ENCODE measurements around the gene PRELID3B.
"Not testable (repeated sequence)": the region's sequence is repeated elsewhere in the genome, so short reads cannot be mapped to it uniquely, and the experiment has no call there.

The PRELID3B gene

DNA sequence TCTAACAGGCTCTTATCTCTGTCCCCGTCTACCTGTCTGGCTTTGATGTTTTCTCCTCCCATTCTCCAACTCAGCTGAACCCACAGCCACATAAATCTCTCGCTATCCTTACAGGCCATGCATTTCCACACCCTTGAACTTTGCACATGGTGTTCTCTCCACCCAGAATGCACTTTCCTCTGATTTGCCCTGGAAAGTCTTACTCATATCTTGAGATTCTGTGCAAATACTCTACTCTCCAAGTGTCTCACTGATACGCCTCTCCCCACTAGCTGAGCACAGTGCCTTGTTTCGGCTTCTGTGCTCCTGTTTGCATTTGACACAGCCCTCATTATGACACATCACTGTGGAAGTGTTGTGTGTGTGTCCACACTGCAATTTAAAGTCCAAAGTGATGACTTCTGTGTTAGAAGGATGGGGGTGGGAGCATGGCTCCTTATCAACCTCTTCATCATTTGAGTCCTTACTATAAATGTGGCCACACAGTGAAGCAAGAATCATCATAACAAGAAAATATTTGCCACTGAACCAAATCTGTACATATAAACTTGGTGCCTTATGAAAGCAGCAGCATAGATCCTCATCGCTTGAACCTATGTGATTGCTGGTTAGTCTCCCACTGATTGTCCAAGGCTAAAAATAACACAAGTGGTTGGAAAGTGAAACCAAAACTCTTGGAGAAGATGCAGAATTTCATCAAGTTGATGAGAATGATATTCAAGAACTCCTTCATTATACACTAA lies 5.5 kb upstream of the PRELID3B start:
- no peak for DNase-seq

DNA sequence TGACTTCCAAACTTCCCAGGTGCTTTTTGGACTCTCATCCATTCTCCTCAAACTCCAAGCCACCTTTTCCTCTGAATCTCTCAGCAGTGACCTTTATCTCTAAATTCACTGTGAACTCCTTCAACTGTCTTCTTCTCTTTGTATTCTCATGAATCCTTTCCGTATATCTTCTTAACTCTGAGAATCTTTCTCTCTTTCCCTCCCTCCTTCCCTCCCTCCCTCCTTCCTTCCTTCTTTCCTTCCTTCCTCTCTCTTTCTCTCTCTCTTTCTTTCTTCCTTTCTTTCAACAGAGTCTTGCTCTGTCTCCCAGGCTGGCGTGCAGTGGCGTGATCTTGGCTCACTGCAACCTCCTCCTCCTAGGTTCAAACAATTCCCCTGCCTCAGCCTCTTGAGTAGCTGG lies 4.3 kb upstream of the PRELID3B start:
- no peak for DNase-seq

DNA sequence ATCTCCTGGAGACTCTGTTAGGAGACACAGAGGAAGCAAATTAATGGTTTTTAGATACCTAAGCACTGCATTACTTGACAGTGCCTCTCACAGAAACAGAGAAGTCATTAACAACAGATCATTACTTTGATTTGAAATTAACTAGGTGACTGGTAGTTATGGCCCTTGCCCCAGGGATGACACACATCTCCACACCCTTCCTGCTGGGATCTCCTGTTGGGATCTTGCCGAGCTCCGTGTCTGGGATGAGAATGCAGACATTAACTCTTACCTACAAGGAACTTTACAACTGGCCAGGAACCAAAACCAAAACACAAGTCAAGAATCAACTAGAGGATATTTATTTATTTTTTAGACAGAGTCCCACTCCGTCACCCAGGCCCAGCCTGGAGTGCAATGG lies 2.2 kb upstream of the PRELID3B start:
- no peak for DNase-seq

DNA sequence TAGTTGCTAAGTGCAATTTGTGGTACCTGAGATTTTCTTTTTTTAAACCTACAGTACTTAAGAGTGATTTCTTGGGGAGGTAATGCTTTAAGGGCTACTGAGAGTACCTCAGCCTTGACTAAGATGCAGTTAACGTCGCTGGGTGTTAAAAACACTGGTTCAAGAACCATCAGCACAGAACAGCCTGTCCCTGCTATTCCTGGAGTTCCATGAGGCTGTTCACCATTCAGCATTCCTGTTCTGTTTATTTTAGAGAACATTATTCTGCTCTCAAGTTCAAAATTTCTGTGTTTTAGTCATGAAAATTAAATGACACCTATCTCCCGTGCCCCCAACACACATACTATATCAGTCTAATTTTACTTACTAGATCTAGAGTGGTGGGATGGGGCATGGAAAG lies 1.7 kb upstream of the PRELID3B start:
- DNase-seq = no peak

DNA sequence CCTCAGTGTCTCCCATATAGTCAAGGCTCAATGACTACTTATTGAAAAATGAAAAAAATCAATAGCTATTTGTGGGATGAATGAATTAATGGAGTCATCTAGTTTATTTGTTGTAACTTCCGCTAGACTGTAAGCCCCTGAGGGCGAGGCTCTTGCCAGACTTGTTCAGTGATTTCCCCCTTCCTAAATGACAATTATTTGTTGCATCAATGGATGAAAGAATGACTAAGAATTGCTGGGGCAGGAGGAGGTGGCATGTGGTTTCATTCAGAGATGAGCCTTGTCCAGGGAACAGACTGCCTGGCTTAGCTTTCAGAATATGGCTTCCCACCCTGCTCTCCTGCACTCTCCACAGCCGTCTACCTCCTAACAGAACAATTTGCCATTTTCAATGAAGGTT lies 1.1 kb upstream of the PRELID3B start:
- DNase-seq = no peak

DNA sequence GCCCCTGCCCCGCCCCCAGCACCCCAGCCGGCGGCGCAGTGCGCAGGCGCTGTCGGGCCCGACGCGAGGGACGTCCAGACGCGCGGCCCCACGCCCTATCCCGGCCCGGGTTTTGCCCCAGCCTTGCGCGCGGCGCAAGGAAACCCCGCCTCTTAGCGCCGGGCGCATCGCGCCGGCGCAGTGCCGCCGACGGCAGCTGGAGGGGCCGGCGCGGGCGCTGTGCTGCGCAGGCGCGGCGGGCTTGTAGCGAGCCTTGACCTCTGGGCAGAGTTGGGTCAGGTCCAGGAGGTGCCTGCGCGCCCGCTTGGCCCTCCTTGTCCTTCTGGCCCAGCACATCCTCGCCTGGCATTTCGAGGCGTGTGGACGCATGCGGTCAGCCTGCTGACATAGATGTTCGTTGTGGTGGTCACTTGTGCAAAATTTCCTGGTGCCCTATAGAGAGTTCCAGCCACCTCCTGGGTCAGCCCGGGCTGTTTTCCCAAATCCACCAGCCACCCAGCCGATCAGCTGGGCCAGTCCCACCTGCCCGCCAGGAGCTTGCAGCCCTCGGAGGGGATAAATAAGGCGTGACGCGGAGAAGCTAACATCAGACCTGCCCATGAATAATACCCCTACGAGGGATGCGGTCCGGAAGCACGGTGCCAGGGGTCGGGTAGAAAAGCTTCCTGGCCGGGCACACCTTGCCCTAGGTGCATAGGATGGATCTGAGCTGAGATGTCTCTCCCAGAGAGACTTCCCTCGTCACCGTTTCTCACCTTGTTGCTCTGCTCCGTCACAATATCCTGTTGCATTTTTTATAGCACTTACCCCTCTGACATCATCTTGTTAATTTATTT lies 428 bp upstream of the PRELID3B start:
- DNase-seq = peak; percentile 91

DNA sequence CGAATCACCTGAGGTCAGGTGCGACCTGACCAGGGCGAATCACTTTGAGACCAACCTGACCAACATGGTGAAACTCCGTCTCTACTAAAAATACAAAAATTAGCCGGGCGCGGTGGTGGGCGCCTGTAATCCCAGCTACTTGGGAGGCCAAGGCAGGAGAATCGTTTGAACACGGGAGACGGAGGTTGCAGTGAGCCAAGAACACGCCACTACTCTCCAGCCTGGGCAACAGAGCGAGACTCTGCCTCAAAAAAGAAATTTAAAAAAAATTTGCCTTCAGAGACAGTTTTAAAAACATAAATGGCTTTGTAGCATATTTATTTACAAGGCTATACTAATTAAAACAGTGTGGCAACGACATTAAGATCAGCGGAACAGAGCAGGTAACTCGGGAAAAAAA lies 1.1 kb downstream of the PRELID3B start:
- DNase-seq = not testable (repeated sequence)

DNA sequence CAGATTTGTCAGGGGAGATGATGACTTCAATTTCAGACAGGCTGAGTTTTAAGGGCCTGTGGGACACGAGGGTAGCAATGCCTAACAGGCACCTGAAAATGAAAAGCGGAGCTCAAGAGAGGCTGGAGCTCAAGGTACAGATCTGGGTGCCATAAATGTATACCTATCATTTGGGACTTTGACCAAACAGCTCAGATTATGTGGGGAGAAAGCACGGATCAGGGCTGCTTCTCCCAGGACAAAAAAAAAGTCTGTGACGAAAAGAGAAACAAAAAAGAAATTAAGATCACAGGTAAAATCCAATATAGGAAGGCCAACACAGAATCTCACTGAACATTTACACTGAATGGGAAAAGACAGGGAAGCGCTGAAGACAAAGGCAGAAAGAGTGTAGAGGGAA lies 1.9 kb downstream of the PRELID3B start:
- DNase-seq = no peak

DNA sequence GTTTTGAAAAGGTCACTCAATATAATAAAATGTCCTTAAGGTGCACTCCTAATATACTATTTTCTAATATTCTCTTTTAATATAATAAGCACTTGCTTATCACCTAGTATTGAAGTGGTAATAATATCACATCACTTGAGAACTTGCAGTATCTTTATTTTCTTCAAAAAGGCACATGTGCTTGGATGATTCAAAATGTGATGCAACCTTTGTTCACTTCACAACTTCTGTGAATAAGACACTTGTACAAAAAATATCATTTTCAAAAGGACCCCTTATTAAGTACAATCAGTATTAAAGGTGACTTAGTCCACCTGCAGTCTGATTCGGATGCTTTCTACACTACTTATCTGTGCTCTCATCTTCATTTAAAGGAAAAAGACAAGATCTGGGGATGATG lies 3.4 kb downstream of the PRELID3B start:
- DNase-seq = no peak

DNA sequence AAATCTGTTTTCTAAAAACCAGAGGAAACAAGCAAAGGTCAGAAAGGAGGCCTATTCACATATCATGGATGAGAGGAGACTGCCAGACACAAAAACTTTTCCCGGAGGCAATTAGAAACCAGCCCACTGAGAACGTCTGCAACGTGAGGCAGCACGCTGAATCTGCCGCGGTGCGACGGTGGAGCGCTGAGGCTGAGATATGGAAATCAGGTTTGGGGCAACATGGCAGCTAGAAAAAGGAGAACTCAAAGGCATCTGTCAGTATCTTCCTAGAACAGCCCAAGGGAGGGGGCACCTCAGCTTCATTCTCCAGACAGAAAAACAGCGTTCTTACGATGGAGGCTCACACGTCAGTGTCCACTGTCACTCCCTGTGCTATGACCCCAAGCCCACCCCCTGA lies 5.2 kb downstream of the PRELID3B start:
- no peak for DNase-seq

DNA sequence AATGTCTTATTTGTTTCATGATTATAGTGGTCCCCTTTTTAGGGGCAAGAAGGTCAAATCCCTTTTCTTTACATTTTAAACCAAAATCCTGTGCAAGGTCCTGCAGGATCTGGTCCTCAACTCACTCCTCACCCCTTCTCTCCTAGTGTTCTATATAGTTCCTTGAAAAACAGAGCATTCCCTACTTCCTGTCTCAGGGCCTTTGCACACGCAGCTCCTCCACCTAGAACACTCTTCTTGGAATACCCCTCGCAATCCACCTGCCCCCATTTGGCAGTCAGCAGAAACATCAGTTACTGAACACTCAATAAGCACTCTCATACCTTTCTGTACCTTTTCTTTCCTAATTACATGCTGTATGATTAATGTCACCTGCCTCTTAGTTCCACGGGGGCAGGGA lies 7.2 kb downstream of the PRELID3B start:
- DNase-seq = no peak

DNA sequence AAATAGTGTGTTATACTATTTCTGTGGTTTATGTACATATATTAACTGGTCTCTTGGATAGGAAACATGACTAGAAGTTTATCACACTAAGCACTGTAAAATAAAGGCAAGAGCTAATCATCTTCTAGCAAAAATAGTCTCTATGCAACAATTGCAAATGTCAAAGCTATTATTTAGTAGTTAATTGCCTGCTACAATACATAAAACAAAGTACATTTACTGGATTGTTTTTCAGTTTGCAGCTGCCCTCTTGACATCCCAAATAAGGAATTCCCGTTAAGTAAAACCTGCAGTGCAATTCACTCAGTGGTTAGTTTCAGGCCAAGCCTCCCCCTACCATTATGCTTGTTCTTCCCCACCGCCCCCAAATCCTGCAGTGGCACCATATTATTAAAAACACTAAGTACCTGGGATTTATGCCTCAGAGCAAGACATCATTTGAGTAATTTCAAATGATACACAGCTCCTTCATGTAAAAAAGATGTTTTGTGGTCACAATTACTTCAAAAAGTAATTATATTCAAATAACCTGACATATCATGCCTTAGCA lies 8.9 kb downstream of the PRELID3B start:
- DNase-seq = no peak

DNA sequence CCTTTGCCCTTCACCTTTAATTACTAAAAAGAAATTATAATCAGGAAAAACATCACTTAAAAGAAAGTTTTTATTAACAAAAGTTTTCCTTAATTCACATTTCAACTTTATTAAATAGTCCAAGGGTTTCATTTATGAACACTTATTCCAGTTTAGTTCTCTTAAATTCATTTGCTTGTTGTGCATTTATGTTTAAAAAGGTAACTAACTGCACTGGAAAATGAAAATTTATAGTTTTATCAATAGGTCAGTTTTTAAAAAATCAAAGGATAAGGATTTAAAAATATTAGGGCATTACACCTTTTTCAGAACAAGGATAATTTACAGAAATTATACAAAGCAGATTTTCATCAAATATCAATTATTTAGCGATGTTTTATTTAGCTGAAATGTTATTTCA lies 9.5 kb downstream of the PRELID3B start:
- no peak for DNase-seq

DNA sequence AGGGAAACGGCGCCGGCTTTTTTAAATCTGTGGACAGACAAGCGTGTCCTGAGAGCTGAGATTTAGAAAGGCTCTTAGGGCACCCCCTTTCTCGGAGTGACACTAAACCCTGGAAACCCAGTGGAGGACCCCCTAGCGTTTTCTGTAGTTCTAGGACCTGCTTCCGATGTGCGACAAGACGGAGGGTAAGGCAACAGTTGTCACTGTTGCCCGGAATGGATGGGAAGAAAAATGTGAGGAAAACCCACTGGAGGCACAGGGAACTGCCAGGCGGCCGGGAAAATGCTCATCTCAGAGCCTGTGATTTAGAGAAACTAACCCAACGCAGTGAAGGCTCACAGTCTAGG lies 9.9 kb downstream of the PRELID3B start:
- DNase-seq = no peak

DNA sequence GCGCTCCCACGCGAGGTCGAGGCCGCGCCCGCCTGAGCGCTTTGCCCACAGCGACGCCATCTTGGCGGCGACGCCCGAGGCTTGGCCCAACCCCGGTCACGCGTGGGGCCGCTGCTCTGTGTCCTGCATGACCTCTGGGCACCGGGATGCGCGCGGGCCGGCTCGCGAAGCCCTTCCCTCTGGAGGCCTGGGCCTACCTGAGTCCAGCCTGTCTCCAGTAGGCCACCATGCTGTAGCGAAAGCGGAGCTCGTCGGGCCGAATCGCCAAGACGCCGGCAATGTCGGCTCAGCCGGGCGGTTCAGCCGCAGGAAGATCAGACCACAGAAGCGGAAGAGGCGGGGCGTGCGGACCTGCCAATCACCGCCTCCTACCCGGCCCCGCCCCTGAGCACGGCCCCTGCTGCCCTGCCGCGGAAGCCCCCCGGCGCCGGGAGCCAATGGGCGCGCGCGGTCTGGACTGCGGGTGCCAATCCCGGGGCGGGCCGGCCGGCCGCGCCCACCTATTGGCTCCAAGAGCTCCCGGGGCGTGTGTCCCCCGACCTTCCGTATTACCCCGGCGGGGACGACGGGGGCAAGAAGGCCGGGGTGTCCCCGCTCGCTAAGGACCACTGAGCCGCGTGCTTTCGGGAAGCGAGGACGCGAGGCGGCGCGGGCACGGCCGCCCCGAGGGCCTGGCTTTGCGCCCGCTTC lies 10.4 kb downstream of the PRELID3B start, which contains the start of gene ATP5F1E:
Gene ATP5F1E (minus strand): TSS at position 313 of the 690 bp plus-strand sequence. CDS start 84 bp downstream, at position 229.
- peak; percentile 88 for DNase-seq

DNA sequence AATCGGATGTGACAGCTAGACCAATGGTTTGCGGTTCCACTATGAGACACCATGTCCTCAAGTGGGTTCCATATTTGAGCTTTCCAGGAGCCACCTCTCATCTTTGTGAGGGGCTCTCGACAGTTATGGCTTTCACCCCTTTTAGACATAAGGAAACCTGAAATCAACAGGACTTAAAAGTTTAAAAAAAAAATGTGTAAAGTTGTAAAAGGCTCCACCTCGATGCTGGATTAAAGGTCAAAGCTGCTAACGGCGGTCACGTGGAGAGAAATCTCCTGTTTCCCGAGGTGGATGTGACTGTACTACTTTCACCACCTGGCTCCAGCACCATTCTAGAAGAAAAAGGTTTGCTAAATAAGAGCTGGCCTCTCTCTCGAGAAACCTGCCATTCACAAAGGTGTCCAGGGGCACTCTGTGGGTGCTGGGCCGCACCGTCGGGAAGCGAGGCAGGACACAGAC lies 11.0 kb downstream of the PRELID3B start:
- DNase-seq = no peak

DNA sequence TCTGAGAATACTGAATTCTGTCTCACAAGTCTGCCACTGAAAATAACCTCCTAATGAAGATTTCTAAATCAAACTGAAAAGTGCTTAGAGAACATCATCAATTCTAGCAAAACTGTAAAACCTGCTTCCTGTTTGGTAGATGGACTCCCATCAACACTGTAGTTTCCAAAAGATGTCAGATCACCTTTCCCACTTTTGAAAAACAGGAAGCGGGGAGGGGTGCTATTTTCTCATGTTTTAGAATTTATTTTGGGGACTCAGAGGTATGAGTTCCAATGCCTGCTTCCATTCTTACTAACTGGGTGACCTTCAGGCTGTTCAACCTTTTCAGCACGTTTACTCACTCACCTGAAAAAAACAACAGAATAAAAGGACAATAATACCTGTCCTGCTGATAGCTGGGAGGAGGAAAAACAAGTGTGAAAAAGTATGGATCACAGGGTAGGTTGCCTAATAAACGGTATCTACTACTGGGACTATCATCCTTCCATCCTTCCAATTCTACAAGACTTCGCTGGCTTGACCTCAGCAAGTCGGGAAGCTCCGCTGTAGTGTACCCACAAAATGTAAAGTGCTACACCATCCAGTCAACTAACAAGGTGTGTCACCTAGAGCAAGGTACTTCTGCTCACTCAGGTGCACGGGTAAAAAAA lies 11.5 kb downstream of the PRELID3B start:
- no peak for DNase-seq

DNA sequence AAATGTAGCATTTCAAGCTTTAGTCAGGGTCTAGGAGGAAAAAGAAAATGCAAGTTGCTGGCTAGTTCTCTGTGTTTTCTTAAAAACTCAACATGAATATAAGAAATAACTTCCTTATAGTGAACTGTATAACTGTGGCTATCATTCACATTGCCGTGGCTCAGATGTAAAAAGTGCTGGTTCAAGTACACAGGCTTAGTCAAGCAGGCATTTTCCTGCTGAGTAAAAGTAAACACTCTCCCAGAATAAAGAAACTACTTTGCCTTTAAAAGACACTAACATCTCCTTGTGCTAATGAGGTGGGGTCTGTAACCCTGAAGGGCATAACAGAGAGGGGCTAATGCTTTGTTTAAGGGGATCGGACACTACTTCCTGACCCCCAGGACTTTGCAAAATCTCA lies 13.8 kb downstream of the PRELID3B start:
- no peak for DNase-seq

DNA sequence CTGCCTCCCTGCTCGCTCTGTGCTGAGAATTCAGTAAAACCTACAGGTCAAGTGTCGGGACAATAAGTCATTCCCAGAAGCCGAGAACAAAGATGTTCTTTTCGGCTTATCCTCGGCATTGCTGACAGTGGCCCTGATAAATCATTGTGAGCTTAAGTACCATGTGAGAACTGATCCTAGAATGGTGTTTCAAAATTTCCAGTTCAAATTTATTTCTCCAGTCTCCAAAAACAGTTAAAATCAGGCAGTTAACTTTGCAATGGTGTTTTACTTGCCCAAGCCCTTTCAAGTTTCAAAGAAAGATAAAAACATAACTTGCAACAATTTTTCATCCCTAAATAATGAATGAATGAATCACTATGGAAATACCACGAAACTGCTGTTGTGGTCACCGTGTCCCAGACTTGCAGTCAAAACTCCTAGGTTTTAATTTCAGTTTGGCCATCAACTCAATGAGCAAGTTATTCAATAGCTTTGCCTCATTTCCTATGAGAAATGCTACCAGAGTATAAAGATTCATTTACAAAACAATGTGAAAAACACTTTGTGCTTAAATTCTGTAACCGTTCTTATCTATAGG lies 14.8 kb downstream of the PRELID3B start:
- DNase-seq = no peak

DNA sequence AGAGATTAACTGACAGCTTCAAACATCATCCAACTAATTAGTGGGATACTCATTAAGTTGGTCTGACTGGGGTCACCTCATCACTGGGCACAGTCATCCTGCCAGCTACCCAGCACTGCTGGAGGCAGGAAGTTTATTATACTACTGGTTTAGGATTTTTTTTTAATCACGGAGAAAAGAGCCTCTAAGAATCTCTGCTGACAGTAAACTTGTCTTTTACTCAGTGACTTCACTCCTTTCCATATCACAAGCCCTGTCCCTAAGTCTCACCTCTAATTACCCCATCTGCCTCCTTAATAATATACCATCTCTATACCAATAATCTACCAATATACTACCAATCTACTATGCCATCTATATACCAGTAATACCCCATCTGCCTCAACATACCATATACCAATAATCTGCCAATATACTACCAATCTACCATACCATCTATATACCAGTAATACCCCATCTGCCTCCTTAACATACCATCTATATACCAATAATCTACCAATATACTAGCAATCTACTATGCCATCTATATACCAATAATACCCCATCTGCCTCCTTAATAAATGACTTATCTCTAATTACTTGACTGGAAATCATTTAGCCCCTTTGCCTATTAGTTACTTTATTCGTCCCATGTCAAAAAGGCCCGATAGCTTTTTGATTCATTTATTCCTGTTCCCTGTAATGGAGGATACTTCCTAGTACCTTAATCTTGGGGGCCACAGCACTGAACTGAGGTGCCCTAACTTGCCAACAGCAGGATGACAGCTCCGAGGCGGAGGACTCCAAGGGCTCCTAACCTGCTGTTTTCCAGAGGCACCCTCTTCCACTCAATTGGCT lies 15.5 kb downstream of the PRELID3B start:
- DNase-seq = no peak

DNA sequence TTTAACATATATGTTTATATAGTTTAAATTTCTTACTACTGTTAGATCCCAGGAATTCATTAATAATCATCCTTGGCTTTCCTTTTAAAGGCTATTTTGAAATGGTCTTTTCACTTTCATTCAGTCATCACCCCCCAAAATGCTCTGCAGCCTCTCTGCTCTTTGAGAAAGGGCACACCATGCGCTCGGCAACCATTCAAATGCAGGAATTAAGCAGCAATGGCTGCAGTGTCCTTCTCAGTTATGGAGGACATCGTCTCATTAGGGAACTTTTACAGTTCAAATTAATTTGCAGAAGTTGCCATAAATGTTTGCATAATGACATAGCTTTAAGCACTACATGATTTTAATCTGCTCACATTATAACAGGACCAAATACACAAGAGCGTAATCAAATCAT lies 17.1 kb downstream of the PRELID3B start:
- DNase-seq = no peak

DNA sequence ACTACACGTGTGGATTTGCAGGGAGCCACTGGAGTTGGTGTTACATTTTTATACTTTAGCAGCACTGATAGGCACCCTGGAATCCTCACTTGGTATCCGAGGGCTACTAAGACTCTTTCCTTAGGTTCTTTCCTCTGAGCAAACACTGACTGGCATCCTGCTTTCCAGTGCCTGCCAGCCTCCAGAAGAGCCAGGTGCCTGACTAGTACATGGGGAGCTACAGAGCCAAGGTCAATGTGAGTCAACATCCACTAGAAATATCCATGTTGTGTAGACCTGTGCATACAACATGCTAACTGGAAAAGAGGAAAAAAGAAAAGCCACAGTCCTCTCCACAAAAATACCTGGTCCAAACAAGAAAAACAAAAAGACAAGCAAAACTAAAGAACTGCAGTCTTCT lies 17.5 kb downstream of the PRELID3B start:
- DNase-seq = no peak
